ENCODE measurements around the gene P2RX7.
A peak's percentile ranks its signal among the peaks of the same experiment; 100 is the strongest.

P2RX7 gene

DNA sequence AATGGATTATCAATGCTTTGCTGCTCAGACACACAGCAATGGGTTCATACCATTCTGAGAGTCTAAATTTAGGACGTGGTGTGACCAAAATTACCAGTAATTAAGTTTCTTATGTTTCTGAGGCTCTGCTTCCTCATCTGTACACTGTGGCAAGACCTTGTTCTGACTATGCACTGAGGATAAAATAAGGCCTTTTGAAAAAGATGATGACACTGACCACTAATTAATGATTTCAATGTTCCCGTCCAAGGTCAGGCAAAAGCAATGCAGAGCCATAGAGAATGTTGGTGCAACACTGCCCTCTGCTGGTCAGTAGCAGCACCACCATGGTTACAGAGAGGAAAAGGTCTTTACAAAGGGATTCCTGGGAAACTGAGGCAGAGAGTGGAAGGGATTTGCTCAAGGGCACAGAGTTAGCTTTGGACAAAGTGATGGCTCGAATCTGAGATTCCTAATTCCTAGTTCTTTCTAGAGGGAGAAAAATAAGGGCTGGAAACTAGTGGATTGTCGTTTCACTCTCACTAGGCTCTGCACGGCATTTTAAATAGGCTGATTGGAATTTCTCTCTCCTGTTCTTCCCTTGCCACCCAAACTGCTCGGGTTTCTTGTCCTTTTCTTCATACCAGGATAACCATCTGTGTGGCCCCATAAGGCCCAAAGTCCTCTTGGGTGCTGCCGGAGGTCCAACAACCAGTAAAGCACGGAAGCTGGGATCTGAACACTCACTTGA is 22.3 kb upstream of the P2RX7 start:
- peak; percentile 51 for DNase-seq (ENCODE audit: low read depth)

DNA sequence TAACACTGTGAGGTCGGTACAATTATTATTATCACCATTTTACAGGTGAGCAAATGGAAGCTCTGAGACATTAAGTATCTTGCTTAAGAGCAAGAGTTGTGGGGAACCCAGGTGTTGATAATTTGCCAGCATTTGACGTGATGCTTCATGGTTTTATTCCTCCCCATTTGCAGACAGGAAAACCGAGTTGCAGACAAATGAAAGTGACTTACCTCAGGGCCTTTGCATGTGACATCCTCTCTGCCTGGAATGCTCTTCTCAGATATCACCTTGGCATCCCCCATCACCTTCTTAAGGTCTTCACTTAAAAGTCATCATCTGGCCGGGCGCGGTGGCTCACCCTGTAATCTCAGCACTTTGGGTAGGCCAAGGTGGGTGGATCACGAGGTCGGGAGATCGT is 21.0 kb upstream of the P2RX7 start:
- no peak for DNase-seq (ENCODE audit: low read depth)

DNA sequence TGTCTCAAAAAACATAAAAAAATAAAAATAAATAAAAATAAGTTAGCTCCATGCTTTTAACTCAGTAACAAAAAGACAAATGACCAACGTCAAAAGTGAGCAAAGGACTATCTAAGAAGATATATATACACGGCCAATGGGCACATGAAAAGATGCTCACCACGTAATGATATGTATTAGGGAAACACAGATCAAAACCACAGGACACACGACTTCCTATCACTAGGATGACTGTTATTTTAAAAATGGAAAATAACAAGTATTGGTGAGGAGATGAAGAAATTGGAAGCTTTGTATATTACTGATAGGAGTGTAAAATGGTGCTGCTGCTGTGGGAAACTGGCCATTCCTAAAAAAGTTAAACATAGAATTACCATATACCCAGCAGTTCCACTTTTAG is 20.2 kb upstream of the P2RX7 start:
- DNase-seq (ENCODE audit: low read depth): no peak

DNA sequence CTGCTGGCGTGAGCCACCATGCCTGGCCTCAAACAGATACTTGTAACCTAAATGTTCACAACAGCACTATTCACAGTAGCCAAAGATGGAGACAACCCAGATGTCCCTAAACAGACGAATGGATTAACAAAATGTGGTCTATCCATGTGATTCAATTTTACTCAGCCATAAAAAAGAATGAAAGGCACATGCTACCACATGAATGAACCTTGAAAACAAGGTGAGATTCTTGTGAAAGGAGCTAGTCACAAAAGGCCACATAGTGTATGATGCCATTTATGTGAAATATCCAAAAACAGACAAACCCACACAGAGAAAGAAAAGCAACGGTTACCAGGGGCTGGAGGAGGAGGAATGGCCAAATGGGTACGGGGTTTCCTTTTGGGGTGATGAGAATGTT is 19.6 kb upstream of the P2RX7 start:
- DNase-seq (ENCODE audit: low read depth): no peak

DNA sequence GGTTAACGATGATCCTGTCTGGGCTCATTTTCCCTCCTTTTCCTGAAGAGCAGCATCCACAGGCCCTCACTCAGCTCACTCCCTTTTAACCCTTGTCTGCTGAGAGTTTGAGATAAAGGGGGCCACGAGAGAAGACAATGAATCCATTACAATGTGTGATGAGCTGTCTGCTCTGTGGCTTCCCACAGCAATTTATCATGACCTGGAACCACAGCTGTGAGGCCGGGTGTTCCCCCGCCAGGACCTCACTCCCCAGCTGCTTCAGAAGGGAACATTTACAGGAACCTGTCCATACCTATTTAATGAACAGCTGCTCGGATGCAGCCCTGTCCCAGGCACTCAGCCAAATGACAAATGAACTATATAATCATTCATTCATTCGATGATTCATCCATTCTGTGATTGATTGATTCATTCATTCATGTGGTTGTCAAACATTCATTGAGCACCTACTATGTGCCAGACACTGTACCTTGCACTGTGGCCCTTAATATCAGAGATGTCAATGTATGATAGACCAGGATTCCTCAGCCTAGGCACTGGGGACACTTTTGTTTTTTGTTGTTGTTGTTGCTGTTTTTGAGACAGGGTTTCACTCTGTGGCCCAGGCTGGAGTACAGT is 18.5 kb upstream of the P2RX7 start:
- no peak for DNase-seq (ENCODE audit: low read depth)

DNA sequence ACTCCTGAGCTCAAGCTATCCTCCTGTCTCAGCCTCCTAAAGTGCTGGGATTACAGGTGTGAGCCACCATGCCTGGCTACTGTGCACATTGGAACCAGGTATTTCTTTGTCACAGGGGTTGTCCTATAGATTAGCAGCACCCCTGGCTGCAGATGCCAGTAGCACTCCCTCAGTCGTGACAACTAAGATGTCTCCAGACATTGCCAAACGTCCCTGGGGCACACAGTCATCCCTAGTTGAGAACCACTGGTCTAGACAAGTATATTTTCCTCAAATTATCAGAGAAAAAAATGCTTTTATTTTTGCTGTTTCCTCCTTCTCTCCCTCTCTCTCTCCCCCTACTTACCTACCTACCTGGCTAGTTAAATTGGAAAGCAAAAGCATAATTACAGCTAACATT is 17.9 kb upstream of the P2RX7 start:
- no peak for DNase-seq (ENCODE audit: low read depth)

DNA sequence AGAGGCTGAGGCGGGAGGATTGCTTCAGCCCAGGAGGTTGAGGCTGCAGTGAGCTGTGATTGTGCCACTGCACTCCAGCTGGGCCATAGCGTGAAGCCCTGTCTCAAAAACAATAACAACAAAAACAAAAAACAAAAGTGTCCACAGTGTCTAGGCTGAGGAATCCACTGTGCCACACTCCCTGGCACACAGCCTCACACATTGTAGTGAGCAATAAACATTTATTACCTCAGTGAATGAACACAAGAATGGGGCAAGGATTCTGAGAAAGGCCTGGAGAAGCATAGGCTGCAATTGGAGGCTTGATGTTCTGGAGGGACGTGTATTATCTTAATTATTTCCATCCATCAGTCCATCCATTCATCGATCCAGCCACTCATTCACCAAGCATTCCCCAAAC is 17.1 kb upstream of the P2RX7 start:
- DNase-seq (ENCODE audit: low read depth): no peak

DNA sequence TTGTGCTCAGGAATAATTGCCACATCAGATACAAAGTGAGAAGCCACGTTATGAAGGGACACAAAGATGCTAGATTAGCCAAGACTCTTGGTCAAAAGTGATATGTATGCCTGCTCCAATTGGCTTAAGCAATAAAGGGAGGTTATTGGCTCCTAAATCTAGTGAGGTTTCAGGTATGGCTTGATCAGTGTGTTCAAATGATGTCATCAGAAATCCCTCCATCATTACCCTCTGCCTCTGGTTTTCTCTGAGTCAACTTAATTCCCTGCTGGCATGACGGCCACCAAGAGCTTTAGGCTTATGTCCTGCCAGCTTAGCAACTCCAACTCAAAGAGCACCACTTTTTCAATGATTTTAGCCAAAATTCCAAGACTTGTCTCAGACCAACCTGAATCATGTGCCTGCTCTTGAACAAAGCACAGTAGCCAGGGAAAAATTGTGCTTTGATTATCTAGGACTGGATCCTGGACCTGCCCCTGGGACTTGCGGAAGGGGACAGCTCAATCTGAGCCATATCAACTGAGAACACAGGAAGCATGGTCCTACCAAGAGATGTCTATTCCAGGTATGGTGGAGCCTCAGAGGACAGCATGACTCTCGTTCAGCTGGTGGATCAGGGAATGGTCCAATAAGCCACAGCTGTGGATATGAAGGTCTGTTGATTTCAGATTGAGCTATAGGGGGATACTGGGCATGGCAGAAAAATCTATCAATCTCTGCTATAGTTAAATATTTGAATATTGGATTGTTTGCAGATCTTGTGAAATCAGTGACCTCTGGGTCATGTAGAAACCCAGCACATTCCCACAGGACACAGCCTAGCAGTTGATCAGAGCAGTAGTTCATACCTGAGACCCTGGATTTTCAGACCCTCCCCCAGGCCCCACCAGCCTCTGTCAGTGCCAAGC is 16.1 kb upstream of the P2RX7 start:
- no peak for DNase-seq (ENCODE audit: low read depth)

DNA sequence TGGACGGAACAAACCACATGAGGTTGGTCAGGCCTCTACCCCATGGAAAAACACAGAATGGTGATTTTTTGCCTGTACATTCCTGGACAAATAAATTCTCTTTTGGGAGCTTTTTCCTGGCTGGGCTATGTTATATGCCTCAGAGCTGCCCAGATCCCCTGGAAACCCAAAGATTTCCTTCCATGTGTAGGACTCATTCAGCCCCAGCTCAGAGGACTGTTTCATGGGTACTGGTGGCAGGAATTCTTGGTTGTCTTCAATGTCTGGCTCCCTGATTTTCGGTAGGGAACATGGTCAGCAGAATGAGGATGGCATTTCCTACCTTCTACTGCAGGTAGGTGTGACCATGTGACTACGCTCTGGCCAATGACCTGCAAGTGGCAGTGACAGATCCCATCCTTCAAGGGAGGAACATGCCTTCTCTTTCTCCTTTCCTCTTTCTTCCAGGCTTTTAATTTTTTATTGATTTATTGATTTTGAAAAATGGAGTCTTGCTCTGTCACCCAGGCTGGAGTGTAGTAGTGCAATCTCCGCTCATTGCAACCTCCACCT is 15.4 kb upstream of the P2RX7 start:
- DNase-seq (ENCODE audit: low read depth): no peak

DNA sequence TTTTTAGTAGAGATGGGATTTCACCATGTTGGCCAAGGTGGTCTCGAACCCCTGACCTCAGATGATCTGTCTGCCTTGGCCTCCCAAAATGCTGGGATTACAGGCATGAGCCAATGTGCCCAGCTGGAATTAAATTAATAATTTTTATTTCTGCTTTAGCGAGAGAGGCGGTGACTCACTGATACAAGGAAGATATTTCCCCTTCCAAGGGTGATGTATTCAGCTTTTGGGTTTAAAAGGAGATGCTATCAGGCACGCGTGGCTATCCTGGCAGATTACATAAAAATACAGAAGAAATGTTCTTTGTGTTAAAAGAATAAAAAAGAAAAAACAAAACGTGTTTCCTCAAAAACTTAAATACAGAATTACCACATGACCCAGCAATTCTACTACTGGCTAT is 12.4 kb upstream of the P2RX7 start:
- DNase-seq (ENCODE audit: low read depth): no peak

DNA sequence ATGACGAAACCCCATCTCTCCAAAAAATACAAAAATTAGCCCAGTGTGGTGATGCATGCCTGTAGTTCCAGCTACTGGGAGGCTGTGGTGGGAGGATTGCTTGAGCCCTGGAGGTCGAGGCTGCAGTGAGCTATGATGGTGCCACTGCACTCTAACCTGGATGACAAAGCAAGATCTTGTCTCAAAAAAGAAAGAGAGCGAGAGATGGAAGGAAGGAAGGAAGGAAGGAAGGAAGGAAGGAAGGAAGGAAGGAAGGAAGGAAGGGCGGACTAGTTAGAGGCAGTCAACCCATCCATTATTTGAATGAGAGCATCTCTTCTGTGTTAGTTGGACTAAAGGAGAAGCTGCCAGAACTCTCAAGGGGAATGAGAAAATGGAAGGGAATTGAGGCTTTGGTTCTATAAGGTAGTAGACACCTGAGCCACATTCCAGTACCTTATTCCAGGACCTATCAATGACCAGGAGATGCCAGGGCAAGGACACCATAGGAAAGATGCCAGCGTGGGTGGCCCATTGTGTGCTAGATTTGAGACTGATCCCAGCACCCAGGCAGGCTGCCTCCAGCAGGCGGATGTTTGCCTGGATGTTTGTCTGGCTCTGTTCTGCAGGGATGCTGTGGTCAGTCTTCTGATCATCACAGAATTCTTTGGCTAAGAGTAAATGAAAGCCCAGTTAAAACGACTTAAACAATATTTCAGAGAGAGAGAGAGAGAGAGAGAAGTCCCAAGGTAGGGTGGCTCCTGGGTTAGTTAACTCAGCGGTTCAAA is 11.5 kb upstream of the P2RX7 start:
- DNase-seq (ENCODE audit: low read depth): no peak

DNA sequence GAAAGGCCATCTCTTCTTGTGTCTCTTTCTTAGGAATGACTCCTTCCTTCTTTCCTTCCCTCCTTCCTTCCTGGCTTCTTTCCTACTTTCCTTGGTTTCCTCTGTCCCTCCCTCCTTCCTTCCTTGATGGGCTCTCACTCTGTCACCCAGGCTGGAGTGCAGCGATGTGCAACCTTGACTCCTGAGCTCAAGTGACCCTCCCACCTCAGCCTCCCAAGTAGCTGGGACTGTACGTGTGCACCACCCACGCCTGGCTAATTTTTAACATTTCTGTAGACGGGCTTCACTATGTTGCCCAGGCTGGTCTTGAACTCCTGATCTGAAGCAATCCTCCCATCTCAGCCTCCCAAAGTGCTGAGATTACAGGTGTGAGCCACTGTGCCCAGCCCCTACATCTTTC is 10.9 kb upstream of the P2RX7 start:
- DNase-seq (ENCODE audit: low read depth): no peak

DNA sequence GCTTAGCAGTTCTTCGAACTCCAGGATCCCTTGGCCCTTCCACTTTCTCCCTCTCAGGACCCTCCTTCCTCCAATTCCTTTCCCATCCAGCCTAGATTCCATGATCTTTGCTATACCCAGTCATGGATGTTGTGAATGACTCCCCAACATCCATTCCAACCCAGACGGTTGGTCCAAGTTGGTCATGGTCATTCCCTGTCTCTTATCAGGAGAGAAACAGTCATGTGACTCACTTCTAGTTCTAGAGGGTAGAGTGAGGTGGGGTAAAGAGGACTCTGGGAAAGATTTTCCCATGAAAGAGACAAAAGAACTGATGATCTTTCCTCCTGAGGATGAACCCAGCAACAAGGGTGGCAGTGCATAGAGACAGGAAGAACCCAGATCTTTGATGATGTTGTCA is 9.2 kb upstream of the P2RX7 start:
- no peak for DNase-seq (ENCODE audit: low read depth)

DNA sequence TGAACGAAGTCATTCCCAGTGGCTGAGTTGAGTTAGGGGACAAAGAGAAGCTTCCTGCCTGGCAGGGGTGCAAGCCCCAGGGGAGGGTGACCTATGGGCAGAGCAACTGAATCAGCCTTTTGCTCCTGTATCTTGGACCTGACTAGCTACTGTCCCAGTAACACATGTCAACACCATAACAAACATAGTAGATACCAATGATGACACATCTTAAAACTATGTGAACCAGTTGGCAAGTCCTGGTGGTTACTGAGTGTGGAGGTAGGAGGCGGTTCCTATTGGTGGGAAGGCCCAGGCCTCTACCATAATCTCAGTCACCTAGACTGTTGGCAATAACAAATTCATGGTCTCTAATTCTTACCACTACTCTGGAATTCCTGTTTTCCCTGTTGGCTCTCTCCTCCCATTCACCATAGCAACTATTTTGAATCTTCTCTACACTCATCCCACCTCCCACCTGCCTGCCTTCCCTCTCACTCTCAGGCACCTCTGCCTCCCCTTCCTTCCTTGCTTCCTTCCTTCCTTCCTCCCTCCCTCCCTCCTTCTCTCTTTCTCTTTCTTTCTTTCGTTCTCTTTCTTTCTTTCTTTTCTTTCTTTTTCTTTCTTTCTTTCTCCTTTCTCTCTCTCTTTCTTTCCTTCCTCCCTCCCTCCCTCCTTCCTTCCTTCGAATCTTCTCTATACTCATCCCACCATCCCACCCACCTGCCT is 8.1 kb upstream of the P2RX7 start:
- peak; percentile 77 for DNase-seq (ENCODE audit: low read depth)

DNA sequence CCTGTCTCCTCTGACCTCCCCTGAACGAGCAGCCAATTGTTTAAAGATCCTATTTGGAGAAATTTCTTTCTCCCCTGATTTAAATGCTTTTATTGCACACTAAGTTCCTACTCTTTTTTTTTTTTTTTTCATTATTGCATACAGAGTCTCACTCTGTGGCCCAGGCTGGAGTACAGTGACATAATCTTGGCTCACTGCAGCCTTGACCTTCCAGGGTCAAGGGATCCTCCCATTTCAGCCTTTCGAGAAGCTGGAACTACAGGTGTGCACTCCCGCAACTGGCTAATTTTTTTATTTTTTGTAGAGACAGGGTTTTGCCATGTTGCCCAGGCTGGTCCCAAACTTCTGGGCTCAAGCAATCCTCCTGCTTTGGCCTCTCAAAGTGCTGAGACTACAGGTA is 5.2 kb upstream of the P2RX7 start:
- no peak for DNase-seq (ENCODE audit: low read depth)

DNA sequence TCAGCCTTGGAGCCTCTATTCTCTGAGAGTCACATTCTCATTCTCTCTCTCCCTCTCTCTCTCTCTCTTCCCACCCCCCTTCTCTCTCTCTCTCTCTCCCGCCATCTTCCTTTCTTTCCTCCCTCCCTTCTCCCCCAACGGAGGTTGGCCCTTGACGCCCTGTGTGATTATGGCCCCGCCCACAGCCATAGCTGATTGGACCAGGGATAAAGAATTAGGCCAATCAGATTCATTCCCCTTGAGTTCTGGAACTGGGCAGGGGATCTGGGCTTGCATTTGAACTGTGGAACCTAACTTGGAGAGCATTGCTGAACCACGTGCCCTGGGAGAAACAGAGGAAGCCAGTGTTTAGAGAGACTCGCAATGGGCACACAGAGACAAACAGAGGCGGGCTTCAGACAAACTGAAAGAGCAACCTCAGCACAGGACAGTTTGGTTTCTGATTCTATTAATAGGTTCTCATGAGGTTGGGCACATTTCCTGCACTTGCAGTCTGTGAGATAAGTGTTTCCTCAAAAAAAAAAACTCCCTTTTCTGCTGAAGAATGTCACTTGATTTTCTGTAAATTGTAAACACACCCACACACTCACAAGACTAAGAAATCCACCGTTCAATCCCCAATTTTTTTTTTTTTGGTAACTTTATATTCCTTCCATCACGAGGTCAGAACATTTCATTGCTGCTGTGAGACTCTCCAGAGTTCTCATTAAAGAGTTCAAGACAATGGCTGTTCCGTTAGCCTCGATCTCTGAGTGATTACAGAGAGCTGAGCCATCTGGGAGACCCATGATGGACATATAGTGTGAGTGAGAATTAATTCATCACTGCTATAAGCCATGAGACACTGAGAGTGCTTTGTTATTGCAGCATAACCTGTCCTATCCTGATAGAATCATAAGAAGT is 3.5 kb upstream of the P2RX7 start:
- DNase-seq (ENCODE audit: low read depth): peak; percentile 20

DNA sequence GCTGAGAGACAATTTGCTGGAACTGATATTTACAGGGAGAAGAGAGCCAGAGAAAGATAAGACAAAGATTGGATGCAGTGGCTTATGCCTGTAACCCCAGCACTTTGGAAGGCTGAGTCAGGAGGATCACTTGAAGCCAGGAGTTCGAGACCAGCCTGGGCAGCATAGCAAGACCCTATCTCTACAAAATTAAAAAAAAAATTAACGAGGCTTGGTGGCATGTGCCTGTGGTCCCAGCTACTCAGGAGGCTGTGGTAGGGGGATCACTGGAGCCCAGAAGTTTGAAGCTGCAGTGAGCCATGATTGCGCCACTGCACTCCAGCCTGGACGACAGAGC is 2.9 kb upstream of the P2RX7 start:
- no peak for DNase-seq (ENCODE audit: low read depth)

DNA sequence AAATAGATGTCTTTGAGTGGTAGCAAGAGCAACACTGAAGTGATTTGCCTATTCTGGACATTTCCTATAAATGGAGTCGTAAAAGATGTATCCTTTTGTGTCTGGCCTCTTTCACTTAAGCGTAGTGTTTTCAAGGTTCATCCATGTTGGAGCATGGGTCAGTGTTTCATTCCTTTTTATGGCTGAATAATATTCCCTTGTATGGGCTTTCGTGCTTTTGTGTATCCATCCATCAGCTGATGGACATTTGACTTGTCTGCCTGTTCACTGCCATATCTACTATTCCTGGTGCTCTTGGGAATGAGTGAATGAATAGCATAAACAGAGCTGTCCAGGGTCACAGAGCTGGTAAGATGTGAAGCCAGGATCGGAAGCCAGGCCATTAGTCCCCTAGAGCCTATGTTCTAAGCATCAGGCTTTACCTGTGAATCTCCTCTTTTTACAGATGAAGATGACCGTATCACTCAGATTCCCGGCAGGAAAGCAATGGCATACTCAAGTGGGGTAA is 1.8 kb upstream of the P2RX7 start:
- no peak for DNase-seq (ENCODE audit: low read depth)

DNA sequence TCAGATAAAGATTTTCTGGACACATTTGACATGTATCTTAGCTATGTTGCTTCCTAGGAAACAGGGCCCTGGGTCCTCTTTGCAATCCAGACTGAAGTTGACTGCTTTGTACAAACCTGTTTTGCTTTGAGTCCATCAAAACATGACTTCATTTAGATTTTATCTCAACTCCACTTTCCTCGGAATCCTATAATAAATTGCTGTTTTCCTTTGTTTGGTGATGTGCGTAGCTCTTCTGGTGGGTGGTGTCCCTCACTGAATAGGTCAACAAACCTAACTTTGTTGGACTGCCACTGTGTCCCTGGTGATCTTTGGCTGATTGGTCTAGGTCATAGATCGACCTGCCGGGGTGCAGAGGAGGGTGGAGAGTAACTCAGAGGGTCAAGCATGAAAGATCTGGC is 735 bp upstream of the P2RX7 start:
- DNase-seq (ENCODE audit: low read depth): no peak

DNA sequence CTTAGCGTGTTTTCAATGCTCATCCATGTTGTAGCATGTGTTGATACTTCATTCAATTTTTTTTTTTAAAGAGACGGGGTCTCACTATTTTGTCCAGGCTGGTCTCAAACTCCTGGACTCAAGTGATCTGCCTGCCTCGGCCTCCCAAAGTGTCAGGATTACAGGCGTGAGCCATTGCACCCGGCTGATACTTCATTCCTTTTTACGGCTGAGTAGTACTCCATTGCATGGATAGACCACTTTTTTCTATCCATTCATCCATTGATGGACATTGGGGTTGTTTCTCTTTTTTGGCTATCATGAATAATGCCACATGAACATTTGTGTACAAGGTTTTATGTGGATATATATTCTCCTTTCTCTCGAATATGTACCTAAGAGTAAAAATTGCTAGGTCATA is 1.2 kb downstream of the P2RX7 start:
- no peak for DNase-seq (ENCODE audit: low read depth)
